ENCODE data around the gene BMP5.

BMP5 gene

GRCh38 chr6:55798571-55798970 lies 76.8 kb downstream of the BMP5 start:
- Mint-ChIP-seq H3K9me3 (peaks cover 10% of the 10 kb centered on the region), H3K4me3 (no peak overlapping the region), H3K27ac (no peak overlapping the region), H3K36me3 (no peaks in the 10 kb centered on the region), H3K4me1 (no peaks in the 10 kb centered on the region)
- no peak for DNase-seq (ENCODE audit: low spot score in 2 of 2)
- ATAC-seq = no peak

- ATAC-seq = no peak
- H3K4me3 Mint-ChIP-seq = no peak overlapping the region
- no peak overlapping the region for H3K27ac Mint-ChIP-seq
- peaks cover 17% of the 10 kb centered on the region for H3K9me3 Mint-ChIP-seq
- DNase-seq (ENCODE audit: low spot score in 2 of 2) = no peak
- no peaks in the 10 kb centered on the region for H3K4me1 Mint-ChIP-seq
- H3K36me3 Mint-ChIP-seq = no peaks in the 10 kb centered on the region
Measured at GRCh38 chr6:55794136-55794812, 81.1 kb downstream of the BMP5 start.

- H3K4me3 Mint-ChIP-seq = no peak overlapping the region
- H3K36me3 Mint-ChIP-seq = no peaks in the 10 kb centered on the region
- no peak overlapping the region for H3K27ac Mint-ChIP-seq
- DNase-seq (ENCODE audit: low spot score in 2 of 2) (no peak), ATAC-seq (no peak)
- H3K4me1 Mint-ChIP-seq = no peaks in the 10 kb centered on the region
- H3K9me3 Mint-ChIP-seq = peaks cover 5% of the 10 kb centered on the region
Measured at GRCh38 chr6:55785273-55785672, 90.1 kb downstream of the BMP5 start.

GRCh38 chr6:55782275-55782674 lies 93.1 kb downstream of the BMP5 start:
- Mint-ChIP-seq H3K9me3 (peaks cover 20% of the 10 kb centered on the region), H3K36me3 (no peaks in the 10 kb centered on the region), H3K4me1 (no peaks in the 10 kb centered on the region), H3K4me3 (no peak overlapping the region), H3K27ac (no peak overlapping the region)
- DNase-seq (ENCODE audit: low spot score in 2 of 2) = no peak
- ATAC-seq = no peak

GRCh38 chr6:55778705-55779104 lies 96.7 kb downstream of the BMP5 start:
- Mint-ChIP-seq H3K9me3 (peaks cover 19% of the 10 kb centered on the region), H3K36me3 (no peaks in the 10 kb centered on the region), H3K4me3 (no peak overlapping the region), H3K4me1 (no peaks in the 10 kb centered on the region), H3K27ac (no peak overlapping the region)
- DNase-seq (ENCODE audit: low spot score in 2 of 2) (no peak), ATAC-seq (no peak)

DNA sequence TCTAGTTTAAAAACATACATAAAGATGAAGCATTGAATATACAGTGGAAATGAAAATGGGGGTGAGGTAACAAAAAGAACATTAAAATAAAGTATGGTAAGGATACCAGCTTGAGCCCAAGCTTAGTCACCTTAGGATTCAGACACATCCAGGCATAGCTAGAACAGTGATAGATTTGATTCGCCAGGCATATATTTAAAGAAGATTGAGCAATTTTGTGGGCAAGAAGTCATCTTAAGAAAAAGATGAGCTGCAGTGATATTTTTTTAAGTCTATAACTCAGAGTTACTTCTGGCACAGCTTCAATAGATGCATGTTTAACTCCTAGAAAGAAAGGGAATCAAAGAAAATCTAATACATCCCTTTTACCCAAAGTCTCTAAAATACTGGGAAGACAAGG lies 97.9 kb downstream of the BMP5 start:
- ATAC-seq = no peak

DNA sequence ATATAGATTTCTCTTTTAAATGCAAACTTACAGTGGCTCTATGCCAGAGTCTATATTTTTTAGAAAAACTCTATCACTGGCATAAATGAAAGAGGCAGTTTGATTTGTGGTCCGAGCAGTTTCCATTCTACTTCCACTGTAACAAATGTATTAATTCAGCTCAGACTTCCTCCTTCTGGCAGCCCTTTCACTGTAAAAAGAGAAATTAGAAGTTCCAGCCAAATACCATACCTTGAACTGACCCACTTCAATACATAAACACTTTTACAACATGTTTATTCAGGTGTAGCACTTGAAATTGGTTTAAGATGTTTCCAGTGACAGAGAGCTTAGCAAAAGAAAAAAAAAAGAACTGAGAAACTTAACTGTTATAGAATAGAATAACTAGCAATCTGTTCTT lies 99.3 kb downstream of the BMP5 start:
- ATAC-seq (no peak), DNase-seq (ENCODE audit: low spot score in 2 of 2) (no peak)
- no peaks in the 10 kb centered on the region for H3K4me1 Mint-ChIP-seq
- no peak overlapping the region for H3K4me3 Mint-ChIP-seq
- peaks cover 21% of the 10 kb centered on the region for H3K9me3 Mint-ChIP-seq
- no peak overlapping the region for H3K27ac Mint-ChIP-seq
- H3K36me3 Mint-ChIP-seq = no peaks in the 10 kb centered on the region

More for the DNA sequence above, 97.9 kb downstream of the BMP5 start:
- no peak for DNase-seq (ENCODE audit: low spot score in 2 of 2)
- H3K4me1 Mint-ChIP-seq = no peaks in the 10 kb centered on the region
- no peak overlapping the region for H3K27ac Mint-ChIP-seq
- H3K9me3 Mint-ChIP-seq = peaks cover 21% of the 10 kb centered on the region
- H3K4me3 Mint-ChIP-seq = no peak overlapping the region
- H3K36me3 Mint-ChIP-seq = no peaks in the 10 kb centered on the region

- H3K36me3 Mint-ChIP-seq = no peaks in the 10 kb centered on the region
- DNase-seq (ENCODE audit: low spot score in 2 of 2) (no peak), ATAC-seq (no peak)
- H3K9me3 Mint-ChIP-seq = peaks cover 18% of the 10 kb centered on the region
- H3K4me1 Mint-ChIP-seq = no peaks in the 10 kb centered on the region
- H3K27ac Mint-ChIP-seq = no peak overlapping the region
- no peak overlapping the region for H3K4me3 Mint-ChIP-seq
Measured at GRCh38 chr6:55775029-55775318, 100.4 kb downstream of the BMP5 start.

DNA sequence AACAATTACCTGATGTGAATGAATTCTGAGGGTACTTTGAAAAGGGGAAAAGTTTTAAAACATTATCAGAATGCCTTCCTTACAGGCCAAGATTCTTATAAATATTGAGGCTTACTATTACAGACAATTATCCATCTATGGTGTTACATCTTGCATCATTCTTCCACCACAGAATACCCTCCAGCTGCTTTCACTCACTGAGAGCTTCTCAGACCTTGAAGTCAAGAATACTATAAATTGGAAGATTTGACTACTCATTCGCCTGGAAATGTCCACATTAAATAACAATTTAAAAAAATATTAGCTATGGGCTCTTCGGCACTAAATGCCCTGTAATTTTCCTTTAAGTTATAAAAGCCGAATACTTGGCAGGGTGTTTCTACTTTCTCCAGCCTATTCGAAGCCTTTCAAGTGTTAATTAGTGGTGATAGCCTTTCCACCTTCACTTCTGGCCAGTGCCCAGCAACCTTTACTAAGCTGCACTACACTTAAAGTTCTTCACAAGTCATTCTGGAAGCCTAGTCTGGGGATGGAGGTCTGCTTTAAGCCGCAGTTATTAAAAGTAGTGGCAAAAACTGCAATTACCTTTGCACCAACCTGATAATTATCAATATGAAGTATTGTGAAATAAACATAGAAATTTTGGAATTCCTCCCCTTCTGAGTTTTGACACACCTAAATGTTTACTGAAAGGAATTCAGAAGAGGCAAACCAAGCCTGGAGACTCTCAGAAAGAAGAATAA lies 100.9 kb downstream of the BMP5 start:
- H3K27ac Mint-ChIP-seq = no peak overlapping the region
- no peaks in the 10 kb centered on the region for H3K4me1 Mint-ChIP-seq
- DNase-seq (ENCODE audit: low spot score in 2 of 2) = no peak
- H3K9me3 Mint-ChIP-seq = peaks cover 18% of the 10 kb centered on the region
- ATAC-seq = no peak
- no peak overlapping the region for H3K4me3 Mint-ChIP-seq
- H3K36me3 Mint-ChIP-seq = no peaks in the 10 kb centered on the region

DNA sequence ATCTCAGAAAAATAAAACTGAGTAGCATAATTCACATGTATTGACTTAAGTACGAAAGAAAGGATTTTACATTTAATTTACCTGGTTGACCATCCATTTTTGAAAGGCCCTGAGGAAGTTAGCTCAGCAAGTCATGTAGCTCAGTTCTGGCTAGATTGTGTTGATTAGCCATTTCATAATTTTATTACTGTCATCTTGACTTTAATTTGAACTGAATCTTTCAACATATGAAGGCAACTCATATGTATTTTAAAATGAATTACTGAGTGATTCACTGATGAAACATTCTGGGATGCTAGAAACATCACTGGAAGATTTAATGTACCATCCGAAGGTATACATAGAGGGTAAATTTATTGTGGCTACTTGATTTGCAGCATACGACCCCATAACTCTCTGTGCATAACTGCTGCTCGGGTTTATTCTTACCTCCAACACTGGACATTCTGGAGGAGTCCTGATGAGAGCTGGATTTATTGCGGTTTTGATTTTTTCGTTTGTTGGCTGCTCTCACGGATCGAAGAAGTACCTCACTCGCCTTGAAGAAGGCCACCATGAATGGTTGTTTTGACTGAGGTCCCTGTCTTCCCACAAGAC lies 101.7 kb downstream of the BMP5 start:
- ATAC-seq (no peak), DNase-seq (ENCODE audit: low spot score in 2 of 2) (no peak)
- Mint-ChIP-seq H3K4me1 (no peaks in the 10 kb centered on the region), H3K27ac (no peak overlapping the region), H3K36me3 (no peaks in the 10 kb centered on the region), H3K4me3 (no peak overlapping the region), H3K9me3 (peaks cover 15% of the 10 kb centered on the region)

DNA sequence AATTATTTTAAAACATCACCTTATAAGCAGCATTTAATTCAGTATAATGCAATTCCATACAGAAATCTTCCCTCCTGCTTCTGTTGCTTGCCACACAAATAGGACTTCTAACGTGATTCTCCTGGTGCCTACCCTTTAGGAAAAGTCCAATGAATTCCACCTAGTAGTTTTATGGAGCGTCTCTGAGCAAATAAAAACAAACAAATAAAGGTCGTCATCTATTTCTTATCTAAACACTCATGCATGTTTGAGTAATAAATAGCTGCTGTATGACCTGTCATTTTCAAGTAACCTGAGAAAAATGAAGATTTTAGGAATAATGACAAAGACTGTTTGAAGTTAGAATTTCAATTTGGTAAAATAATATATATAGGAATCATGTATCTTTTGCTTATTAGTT lies 102.7 kb downstream of the BMP5 start:
- Mint-ChIP-seq H3K4me1 (no peaks in the 10 kb centered on the region), H3K36me3 (no peaks in the 10 kb centered on the region), H3K4me3 (no peak overlapping the region), H3K27ac (no peak overlapping the region), H3K9me3 (peaks cover 11% of the 10 kb centered on the region)
- no peak for ATAC-seq
- DNase-seq (ENCODE audit: low spot score in 2 of 2) = no peak

- DNase-seq (ENCODE audit: low spot score in 2 of 2) = no peak
Measured at GRCh38 chr6:55759536-55759935, 115.9 kb downstream of the BMP5 start.

DNA sequence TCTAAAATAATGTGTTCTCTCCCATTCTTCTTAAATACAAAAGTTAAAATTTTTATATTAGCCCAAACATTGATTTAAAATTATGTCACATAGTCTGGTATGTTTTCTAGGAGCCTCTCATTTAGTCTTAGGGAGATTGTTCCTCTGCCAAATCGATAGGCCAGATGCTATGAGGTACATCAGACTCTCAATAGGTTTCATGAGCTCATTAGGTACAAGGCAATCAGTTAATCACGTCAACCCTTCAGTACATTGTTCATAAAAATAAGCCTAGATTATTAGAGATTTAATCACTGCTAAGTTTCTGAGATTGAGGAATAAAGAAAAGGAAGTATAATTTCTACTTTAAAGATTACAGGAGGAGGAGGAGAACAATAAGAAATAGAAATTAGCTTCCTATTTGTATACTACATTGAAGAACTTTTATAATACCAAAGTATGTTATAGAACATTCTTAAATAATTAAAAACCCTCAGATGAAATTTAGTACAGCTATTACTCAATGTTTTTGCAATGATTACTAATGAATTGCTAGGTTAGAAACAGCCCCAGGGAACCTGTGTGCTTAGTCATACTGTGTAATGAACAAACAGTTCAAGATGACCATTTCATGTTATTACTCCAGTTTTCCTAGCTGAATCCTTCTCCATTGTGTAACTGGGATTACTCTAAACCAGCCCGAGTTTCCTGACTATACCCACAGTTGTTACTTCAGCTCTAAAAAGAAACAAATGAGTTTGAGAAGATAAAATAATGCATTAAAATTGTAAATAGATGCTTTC lies 117.0 kb downstream of the BMP5 start:
- DNase-seq (ENCODE audit: low spot score in 2 of 2) = no peak

More at GRCh38 chr6:55759536-55759935, 115.9 kb downstream of the BMP5 start:
- no peak overlapping the region for H3K4me3 Mint-ChIP-seq
- H3K27ac Mint-ChIP-seq = no peak overlapping the region
- H3K9me3 Mint-ChIP-seq = peaks cover 17% of the 10 kb centered on the region
- no peaks in the 10 kb centered on the region for H3K36me3 Mint-ChIP-seq
- no peak for ATAC-seq
- no peaks in the 10 kb centered on the region for H3K4me1 Mint-ChIP-seq

GRCh38 chr6:55756531-55757031 lies 118.8 kb downstream of the BMP5 start:
- Mint-ChIP-seq H3K4me1 (no peaks in the 10 kb centered on the region), H3K27ac (no peak overlapping the region), H3K9me3 (peaks cover 10% of the 10 kb centered on the region), H3K36me3 (no peaks in the 10 kb centered on the region), H3K4me3 (no peak overlapping the region)
- DNase-seq (ENCODE audit: low spot score in 2 of 2) = no peak
- no peak for ATAC-seq

More for the DNA sequence above, 117.0 kb downstream of the BMP5 start:
- H3K4me3 Mint-ChIP-seq = no peak overlapping the region
- no peak overlapping the region for H3K27ac Mint-ChIP-seq
- no peaks in the 10 kb centered on the region for H3K4me1 Mint-ChIP-seq
- no peak for ATAC-seq
- H3K36me3 Mint-ChIP-seq = no peaks in the 10 kb centered on the region
- peaks cover 14% of the 10 kb centered on the region for H3K9me3 Mint-ChIP-seq

- peaks cover 19% of the 10 kb centered on the region for H3K9me3 Mint-ChIP-seq
- no peak for DNase-seq (ENCODE audit: low spot score in 2 of 2)
- no peak overlapping the region for H3K27ac Mint-ChIP-seq
- no peaks in the 10 kb centered on the region for H3K4me1 Mint-ChIP-seq
- no peak for ATAC-seq
- no peaks in the 10 kb centered on the region for H3K36me3 Mint-ChIP-seq
- H3K4me3 Mint-ChIP-seq = no peak overlapping the region
Measured at GRCh38 chr6:55748880-55749279, 126.5 kb downstream of the BMP5 start.

Measured in stimulated activated effector memory CD8-positive, alpha-beta T cell treated with anti-CD3 and anti-CD28 coated beads, Interleukin-12 subunit alpha, Interleukin-12 subunit beta, amount 100 ng/mL, for 72 hours (primary cell).